IMR-90 (cell line): ENCODE data around the gene MSI2.

Source experiments
- CEBPB ChIP-seq: IDR thresholded peaks from 2 replicates; pipeline ENCODE4 v1.6.1; 2012; ENCODE audit warnings: low read depth, low read length, improper control_type of control experiment
- CTCF ChIP-seq: conservative IDR thresholded peaks from 2 replicates; pipeline ENCODE4 v1.5.1; 2012; ENCODE audit warnings: mild to moderate bottlenecking, low read depth, low read length, improper control_type of control experiment
- FOS ChIP-seq: fragments of 150-350 bp; IDR thresholded peaks from 2 replicates; pipeline ENCODE4 v1.6.1; 2016; ENCODE audit warnings: low read depth, low read length
- MXI1 ChIP-seq: IDR thresholded peaks from 2 replicates; pipeline ENCODE4 v1.6.1; 2012; ENCODE audit warnings: low read depth, mild to moderate bottlenecking, low read length, moderate library complexity, borderline replicate concordance
- POLR2A ChIP-seq: IDR thresholded peaks from 2 replicates; pipeline ENCODE4 v1.6.1; 2012; ENCODE audit warnings: mild to moderate bottlenecking, low read depth, low read length
- RAD21 ChIP-seq: IDR thresholded peaks from 2 replicates; pipeline ENCODE4 v1.6.1; 2012; ENCODE audit warnings: low read length, improper control_type of control experiment
- RCOR1 ChIP-seq: IDR thresholded peaks from 2 replicates; pipeline ENCODE4 v1.6.1; 2012; ENCODE audit warnings: mild to moderate bottlenecking, low read length, improper control_type of control experiment; ENCODE audit not compliant: insufficient replicate concordance
- USF2 ChIP-seq: fragments of 150-350 bp; IDR thresholded peaks from 2 replicates; pipeline ENCODE4 v1.6.1; 2017; ENCODE audit warnings: mild to moderate bottlenecking, antibody characterized with exemption, low read length, low read depth

GRCh38 chr17:57699751-57700219, 443.5 kb downstream of the MSI2 start:
- TF ChIP-seq POLR2A (no peak), RCOR1 (no peak), CTCF (no peak), RAD21 (no peak), FOS (no peak), USF2 (no peak), CEBPB (no peak), MXI1 (no peak)
